Upper lobe of left lung (tissue), 6 donors: Measurements from ENCODE around the gene ABCB11. TPM values are rescaled to one million over a fixed set of nuclear protein-coding genes. Genes with fewer than 3 reads are reported as not detected.

Source experiments
- ATAC-seq, 2 donors: fragments of 200-7000 bp; cut with Tn5 transposase; one replicate each; pipeline ENCODE4 v1.9.1; 2022; ENCODE audit warnings: mild to moderate bottlenecking in 2 of 2, moderate library complexity in 2 of 2; ENCODE audit not compliant: low FRiP score in 2 of 2
- DNase-seq, 2 donors: peaks; one replicate each; pipeline ENCODE4 v3.0.0-alpha.2; 2019 to 2020
- H3K27ac ChIP-seq, 4 donors: fragments of 200-600 bp; sonication (generic); one replicate each; pipeline ENCODE4 v1.5.1; 2016 to 2019
- H3K27me3 ChIP-seq, 4 donors: fragments of 200-600 bp; sonication (generic); one replicate each; pipeline ENCODE4 v1.5.1; 2017 to 2019
- H3K36me3 ChIP-seq, 4 donors: fragments of 200-600 bp; sonication (generic); one replicate each; pipeline ENCODE4 v1.5.1; 2016 to 2019
- H3K4me1 ChIP-seq, 4 donors: fragments of 200-600 bp; sonication (generic); one replicate each; pipeline ENCODE4 v1.5.1; 2018 to 2019
- H3K4me3 ChIP-seq, 4 donors: fragments of 200-600 bp; sonication (generic); one replicate each; pipeline ENCODE4 v1.5.1; 2017 to 2019; ENCODE audit warnings: mild to moderate bottlenecking in 2 of 4, moderate library complexity in 1 of 4
- H3K9me3 ChIP-seq, 4 donors: fragments of 200-600 bp; sonication (generic); one replicate each; pipeline ENCODE4 v1.5.1; 2018 to 2019
- CTCF ChIP-seq, 6 experiments: fragments of 450-650 bp in 4 of 6; fragments of 200-600 bp in 2 of 6; sonication (generic) in 2 of 6; IDR thresholded peaks; one replicate each; pipeline ENCODE4 v1.5.1; 2016 to 2019; ENCODE audit warnings: antibody characterized with exemption in 6 of 6
- EP300 ChIP-seq, 4 donors: sonication (generic); formaldehyde crosslinking; IDR thresholded peaks; one replicate each; pipeline ENCODE4 v1.5.1; 2017; ENCODE audit warnings: antibody characterized with exemption in 4 of 4, control low read depth in 2 of 4
- POLR2A ChIP-seq, 4 donors: fragments of 450-650 bp; IDR thresholded peaks; one replicate each; pipeline ENCODE4 v1.5.1; 2016 to 2017; ENCODE audit warnings: antibody characterized with exemption in 4 of 4, mild to moderate bottlenecking in 2 of 4
- POLR2AphosphoS5 ChIP-seq, 2 donors: sonication (generic); formaldehyde crosslinking; IDR thresholded peaks; one replicate each; pipeline ENCODE4 v1.5.1; 2017; ENCODE audit warnings: antibody characterized with exemption in 2 of 2
- WGBS, 2 donors: methylation state at CpG; one replicate each; pipeline ENCODE4 v1.1.5; 2017 to 2018; 5-methylcytosine and 5-hydroxymethylcytosine counted together
- total RNA-seq, 6 donors: library from RNA; depleted of rRNA in 4 of 6; stranded (reverse); fragments of >200 nt in 4 of 6; gene quantifications; one replicate each; pipeline versions ENCODE4 v1.1.0 to v1.2.1, GENCODE V29; 2016 to 2021
- donor health status: DM: no; HTN: no; CAD: no; lungs with moderate emphysema.
- donor health status: DM: no; HTN: yes; CAD: no; lungs with severe emphysema.

The ABCB11 gene
- total RNA-seq, 6 donors from 2014 or later = 0.03 to 3.6 TPM; not detected in 4

GRCh38 chr2:168930242-168930641, 100.9 kb downstream of the ABCB11 start:
- H3K4me1 ChIP-seq = no peaks in the 10 kb centered on the region
- WGBS, 2 donors = 69 to 89% methylated on average over 1 of the region's 1 CpG
- ATAC-seq (no peak), DNase-seq (no peak)
- H3K27ac ChIP-seq = no peak overlapping the region
- no peaks in the 10 kb centered on the region for H3K27me3 ChIP-seq
- TF ChIP-seq CTCF (IDR thresholded peaks at IDR 0.05) = no peak
- no peak for TF ChIP-seq EP300 (IDR thresholded peaks at IDR 0.05)
- TF ChIP-seq POLR2AphosphoS5 (IDR thresholded peaks at IDR 0.05) = no peak
- no peak for TF ChIP-seq POLR2A (IDR thresholded peaks at IDR 0.05)
- H3K4me3 ChIP-seq = no peak overlapping the region
- H3K9me3 ChIP-seq = no peaks in the 10 kb centered on the region
- no peaks in the 10 kb centered on the region for H3K36me3 ChIP-seq

GRCh38 chr2:168929031-168929430, 102.1 kb downstream of the ABCB11 start:
- no peak for ATAC-seq
- H3K27ac ChIP-seq = no peak overlapping the region
- no peaks in the 10 kb centered on the region for H3K36me3 ChIP-seq
- H3K4me1 ChIP-seq = no peaks in the 10 kb centered on the region
- no peaks in the 10 kb centered on the region for H3K27me3 ChIP-seq
- no peak overlapping the region for H3K4me3 ChIP-seq
- no peak for DNase-seq
- no peaks in the 10 kb centered on the region for H3K9me3 ChIP-seq
- WGBS, 2 donors = 60 to 77% methylated on average over 3 of the region's 3 CpGs
- TF ChIP-seq CTCF (IDR thresholded peaks at IDR 0.05) = no peak
- no peak for TF ChIP-seq POLR2A (IDR thresholded peaks at IDR 0.05)
- no peak for TF ChIP-seq EP300 (IDR thresholded peaks at IDR 0.05)

- Histone ChIP-seq H3K27ac (no peak overlapping the region), H3K4me1 (no peaks in the 10 kb centered on the region), H3K27me3 (no peaks in the 10 kb centered on the region), H3K36me3 (no peaks in the 10 kb centered on the region), H3K9me3 (no peaks in the 10 kb centered on the region), H3K4me3 (no peak overlapping the region)
- 63 to 78% methylated on average over 3 of the region's 3 CpGs for WGBS, 2 donors
- ATAC-seq (no peak), DNase-seq (no peak)
- TF ChIP-seq EP300 (IDR thresholded peaks at IDR 0.05) = no peak
- TF ChIP-seq CTCF (IDR thresholded peaks at IDR 0.05) = no peak
- no peak for TF ChIP-seq POLR2AphosphoS5 (IDR thresholded peaks at IDR 0.05)
- no peak for TF ChIP-seq POLR2A (IDR thresholded peaks at IDR 0.05)
Measured at GRCh38 chr2:168928113-168928831, 102.9 kb downstream of the ABCB11 start.

GRCh38 chr2:168926621-168927386, 104.3 kb downstream of the ABCB11 start:
- no peaks in the 10 kb centered on the region for H3K9me3 ChIP-seq
- H3K4me1 ChIP-seq = no peaks in the 10 kb centered on the region
- DNase-seq (no peak), ATAC-seq (no peak)
- WGBS, 2 donors = 67 to 74% methylated on average over 3 of the region's 3 CpGs
- no peak overlapping the region for H3K27ac ChIP-seq
- H3K36me3 ChIP-seq = no peaks in the 10 kb centered on the region
- H3K4me3 ChIP-seq = no peak overlapping the region
- no peak for TF ChIP-seq POLR2AphosphoS5 (IDR thresholded peaks at IDR 0.05)
- no peak for TF ChIP-seq CTCF (IDR thresholded peaks at IDR 0.05)
- no peak for TF ChIP-seq EP300 (IDR thresholded peaks at IDR 0.05)
- no peak for TF ChIP-seq POLR2A (IDR thresholded peaks at IDR 0.05)
- H3K27me3 ChIP-seq = no peaks in the 10 kb centered on the region
